NCI-H1930 (cell line): ENCODE results near the gene CROCC2.

Source experiments
- DNase-seq, 2 experiments: peaks; one replicate each; lab custom pipeline; 2025; lab: John Stamatoyannopoulos, UW

The CROCC2 gene

GRCh38 chr2:240921311-240921994 is 15.3 kb downstream of the CROCC2 start:
- DNase-seq = no peak

- no peak for DNase-seq
Measured at GRCh38 chr2:240921995-240922244, 15.8 kb downstream of the CROCC2 start.

GRCh38 chr2:240922245-240922981 is 16.3 kb downstream of the CROCC2 start:
- DNase-seq = no peak

- no peak for DNase-seq
Measured at GRCh38 chr2:240922982-240923537, 16.9 kb downstream of the CROCC2 start.

GRCh38 chr2:240925191-240925567 is 19.0 kb downstream of the CROCC2 start:
- DNase-seq = no peak

- DNase-seq = no peak
Measured at GRCh38 chr2:240925568-240926515, 19.7 kb downstream of the CROCC2 start.

- no peak for DNase-seq
Measured at GRCh38 chr2:240926516-240927389, 20.6 kb downstream of the CROCC2 start.

- no peak for DNase-seq
Measured at GRCh38 chr2:240927390-240927781, 21.2 kb downstream of the CROCC2 start.

GRCh38 chr2:240928476-240929363 is 22.6 kb downstream of the CROCC2 start:
- no peak for DNase-seq

GRCh38 chr2:240929364-240930095 is 23.4 kb downstream of the CROCC2 start:
- DNase-seq = no peak

- no peak for DNase-seq
Measured at GRCh38 chr2:240930096-240930630, 24.0 kb downstream of the CROCC2 start.

- DNase-seq = no peak
Measured at GRCh38 chr2:240930631-240931318, 24.6 kb downstream of the CROCC2 start.

GRCh38 chr2:240931319-240931949 is 25.3 kb downstream of the CROCC2 start:
- no peak for DNase-seq

GRCh38 chr2:240932001-240932723 is 26.0 kb downstream of the CROCC2 start:
- no peak for DNase-seq

- DNase-seq = no peak
Measured at GRCh38 chr2:240932724-240933047, 26.6 kb downstream of the CROCC2 start.

- DNase-seq = no peak
Measured at GRCh38 chr2:240933048-240933965, 27.2 kb downstream of the CROCC2 start.
